ENCODE data around the gene ZNF839.
"Not testable (repeated sequence)": the region's sequence is repeated elsewhere in the genome, so short reads cannot be mapped to it uniquely, and the experiment has no call there.

The ZNF839 gene

GRCh38 chr14:102326583-102326982 lies 7.0 kb downstream of the ZNF839 start:
- no peak for FAIRE-seq
- no peak for DNase-seq (ENCODE audit: insufficient read length)
- TF ChIP-seq TAF1 (IDR thresholded peaks at IDR 0.05; ENCODE audit: borderline replicate concordance, low read depth, low read length): no peak
- TF ChIP-seq POLR2A (IDR thresholded peaks at IDR 0.05; ENCODE audit: low read depth, low read length): no peak
- no peak for TF ChIP-seq POLR2AphosphoS5 (IDR thresholded peaks at IDR 0.05; ENCODE audit: low read depth, low read length)

- not testable (repeated sequence) for FAIRE-seq; DNase-seq (ENCODE audit: insufficient read length)
These were observed 9.8 kb downstream of the ZNF839 start for GRCh38 chr14:102329381-102329780.

- no peak for TF ChIP-seq TAF1 (IDR thresholded peaks at IDR 0.05; ENCODE audit: borderline replicate concordance, low read depth, low read length)
- FAIRE-seq: no peak
- no peak for DNase-seq (ENCODE audit: insufficient read length)
These were observed 11.3 kb downstream of the ZNF839 start for GRCh38 chr14:102330806-102331205.

GRCh38 chr14:102333390-102333789 lies 13.8 kb downstream of the ZNF839 start:
- DNase-seq (ENCODE audit: insufficient read length) (no peak), FAIRE-seq (no peak)
- no peak for TF ChIP-seq POLR2AphosphoS5 (IDR thresholded peaks at IDR 0.05; ENCODE audit: low read depth, low read length)
- TF ChIP-seq POLR2A (IDR thresholded peaks at IDR 0.05; ENCODE audit: low read depth, low read length): no peak
- TF ChIP-seq TAF1 (IDR thresholded peaks at IDR 0.05; ENCODE audit: borderline replicate concordance, low read depth, low read length): no peak

GRCh38 chr14:102333795-102334705 lies 14.5 kb downstream of the ZNF839 start:
- TF ChIP-seq POLR2A (IDR thresholded peaks at IDR 0.05; ENCODE audit: low read depth, low read length): no peak
- no peak for TF ChIP-seq TAF1 (IDR thresholded peaks at IDR 0.05; ENCODE audit: borderline replicate concordance, low read depth, low read length)
- no peak for TF ChIP-seq POLR2AphosphoS5 (IDR thresholded peaks at IDR 0.05; ENCODE audit: low read depth, low read length)
- no peak for DNase-seq (ENCODE audit: insufficient read length)
- FAIRE-seq: no peak

- TF ChIP-seq POLR2A (IDR thresholded peaks at IDR 0.05; ENCODE audit: low read depth, low read length): no peak
- TF ChIP-seq TAF1 (IDR thresholded peaks at IDR 0.05; ENCODE audit: borderline replicate concordance, low read depth, low read length): no peak
- no peak for TF ChIP-seq POLR2AphosphoS5 (IDR thresholded peaks at IDR 0.05; ENCODE audit: low read depth, low read length)
- FAIRE-seq (no peak), DNase-seq (ENCODE audit: insufficient read length) (no peak)
These were observed 15.6 kb downstream of the ZNF839 start for GRCh38 chr14:102335163-102335562.

GRCh38 chr14:102338724-102339123 lies 19.2 kb downstream of the ZNF839 start:
- no peak for FAIRE-seq
- TF ChIP-seq POLR2A (IDR thresholded peaks at IDR 0.05; ENCODE audit: low read depth, low read length) (no peak), TAF1 (IDR thresholded peaks at IDR 0.05; ENCODE audit: borderline replicate concordance, low read depth, low read length) (no peak), POLR2AphosphoS5 (IDR thresholded peaks at IDR 0.05; ENCODE audit: low read depth, low read length) (no peak)
- no peak for DNase-seq (ENCODE audit: insufficient read length)

- TF ChIP-seq POLR2AphosphoS5 (IDR thresholded peaks at IDR 0.05; ENCODE audit: low read depth, low read length) (no peak), POLR2A (IDR thresholded peaks at IDR 0.05; ENCODE audit: low read depth, low read length) (no peak), TAF1 (IDR thresholded peaks at IDR 0.05; ENCODE audit: borderline replicate concordance, low read depth, low read length) (no peak)
- DNase-seq (ENCODE audit: insufficient read length) (no peak), FAIRE-seq (no peak)
These were observed 22.0 kb downstream of the ZNF839 start for GRCh38 chr14:102341566-102341965.

GRCh38 chr14:102342238-102342637 lies 22.7 kb downstream of the ZNF839 start:
- no peak for TF ChIP-seq POLR2A (IDR thresholded peaks at IDR 0.05; ENCODE audit: low read depth, low read length)
- TF ChIP-seq TAF1 (IDR thresholded peaks at IDR 0.05; ENCODE audit: borderline replicate concordance, low read depth, low read length): no peak
- no peak for TF ChIP-seq POLR2AphosphoS5 (IDR thresholded peaks at IDR 0.05; ENCODE audit: low read depth, low read length)
- FAIRE-seq (no peak), DNase-seq (ENCODE audit: insufficient read length) (no peak)

- TF ChIP-seq TAF1 (IDR thresholded peaks at IDR 0.05; ENCODE audit: borderline replicate concordance, low read depth, low read length): no peak
- no peak for TF ChIP-seq POLR2A (IDR thresholded peaks at IDR 0.05; ENCODE audit: low read depth, low read length)
- DNase-seq (ENCODE audit: insufficient read length) (no peak), FAIRE-seq (no peak)
These were observed 24.5 kb downstream of the ZNF839 start for GRCh38 chr14:102344084-102344483.

- TF ChIP-seq TAF1 (IDR thresholded peaks at IDR 0.05; ENCODE audit: borderline replicate concordance, low read depth, low read length) (no peak), POLR2AphosphoS5 (IDR thresholded peaks at IDR 0.05; ENCODE audit: low read depth, low read length) (no peak), POLR2A (IDR thresholded peaks at IDR 0.05; ENCODE audit: low read depth, low read length) (no peak)
- FAIRE-seq (no peak), DNase-seq (ENCODE audit: insufficient read length) (no peak)
These were observed 24.9 kb downstream of the ZNF839 start for GRCh38 chr14:102344485-102344884.

GRCh38 chr14:102345232-102345631 lies 25.7 kb downstream of the ZNF839 start:
- no peak for DNase-seq (ENCODE audit: insufficient read length)
- TF ChIP-seq POLR2AphosphoS5 (IDR thresholded peaks at IDR 0.05; ENCODE audit: low read depth, low read length) (no peak), TAF1 (IDR thresholded peaks at IDR 0.05; ENCODE audit: borderline replicate concordance, low read depth, low read length) (no peak), POLR2A (IDR thresholded peaks at IDR 0.05; ENCODE audit: low read depth, low read length) (no peak)
- no peak for FAIRE-seq
